Measurements from ENCODE around the gene NRXN3.

GRCh38 chr14:79567306-79567705, 1397.1 kb downstream of the NRXN3 start:
- no peak for TF ChIP-seq USF2 (IDR thresholded peaks at IDR 0.05; ENCODE audit: borderline replicate concordance, low read depth, low read length)
- TF ChIP-seq RCOR1 (IDR thresholded peaks at IDR 0.05; ENCODE audit: low read length), result no peak
- TF ChIP-seq, protein P1, sequence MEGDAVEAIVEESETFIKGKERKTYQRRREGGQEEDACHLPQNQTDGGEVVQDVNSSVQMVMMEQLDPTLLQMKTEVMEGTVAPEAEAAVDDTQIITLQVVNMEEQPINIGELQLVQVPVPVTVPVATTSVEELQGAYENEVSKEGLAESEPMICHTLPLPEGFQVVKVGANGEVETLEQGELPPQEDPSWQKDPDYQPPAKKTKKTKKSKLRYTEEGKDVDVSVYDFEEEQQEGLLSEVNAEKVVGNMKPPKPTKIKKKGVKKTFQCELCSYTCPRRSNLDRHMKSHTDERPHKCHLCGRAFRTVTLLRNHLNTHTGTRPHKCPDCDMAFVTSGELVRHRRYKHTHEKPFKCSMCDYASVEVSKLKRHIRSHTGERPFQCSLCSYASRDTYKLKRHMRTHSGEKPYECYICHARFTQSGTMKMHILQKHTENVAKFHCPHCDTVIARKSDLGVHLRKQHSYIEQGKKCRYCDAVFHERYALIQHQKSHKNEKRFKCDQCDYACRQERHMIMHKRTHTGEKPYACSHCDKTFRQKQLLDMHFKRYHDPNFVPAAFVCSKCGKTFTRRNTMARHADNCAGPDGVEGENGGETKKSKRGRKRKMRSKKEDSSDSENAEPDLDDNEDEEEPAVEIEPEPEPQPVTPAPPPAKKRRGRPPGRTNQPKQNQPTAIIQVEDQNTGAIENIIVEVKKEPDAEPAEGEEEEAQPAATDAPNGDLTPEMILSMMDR (IDR thresholded peaks at IDR 0.05), result no peak
- TF ChIP-seq EZH2phosphoT487 (IDR thresholded peaks at IDR 0.05; ENCODE audit: borderline replicate concordance, low read depth), result no peak
- TF ChIP-seq MXI1 (IDR thresholded peaks at IDR 0.05; ENCODE audit: low read depth, low read length), result no peak

Data from SK-N-SH (cell line).